IMR-90 (cell line): ENCODE results near the gene PGBD5. TPM values are rescaled to one million over a fixed set of nuclear protein-coding genes. Genes with fewer than 3 reads are reported as not detected.

Source experiments
- ATAC-seq: fragments of 200-7000 bp; cut with Tn5 transposase; 2 replicates; pipeline ENCODE4 v1.9.1; 2020; ENCODE audit warnings: low read depth, mild to moderate bottlenecking, moderate library complexity
- BruUV-seq: library from RNA; stranded (reverse); fragments of 400-500 nt; replicated peaks from 2 replicates; lab custom pipeline; 2021; lab: Mats Ljungman, UMichigan
- CTCF ChIA-PET: fragments of 300-600 bp; formaldehyde crosslinking; extraction: SDS; loops from one replicate; lab custom pipeline; 2021; ENCODE audit warnings: antibody characterized with exemption; lab: Yijun Ruan, JAX
- POLR2A ChIA-PET: fragments of 300-600 bp; sonication (Branson Sonifier 250); formaldehyde crosslinking; loops from one replicate; lab custom pipeline; 2022; ENCODE audit warnings: antibody characterized with exemption; ENCODE audit not compliant: unreplicated experiment; lab: Charles Lee
- DNase-seq: peaks from one replicate; pipeline ENCODE4 v3.0.0; 2013
- H2AFZ ChIP-seq: replicated peaks from 2 replicates; pipeline ENCODE3; 2013; ENCODE audit warnings: low read length, mild to moderate bottlenecking; ENCODE audit not compliant: poor library complexity
- H2AK5ac ChIP-seq: 2 replicates; pipeline ENCODE4 v1.6.1; 2013; ENCODE audit warnings: low read depth, low read length, inconsistent platforms
- H2AK9ac ChIP-seq: replicated peaks from 2 replicates; pipeline ENCODE3; 2013; ENCODE audit warnings: mild to moderate bottlenecking, low read depth, low read length, moderate library complexity; ENCODE audit not compliant: poor library complexity
- H2BK120ac ChIP-seq: 2 replicates; pipeline ENCODE4 v1.6.1; 2013; ENCODE audit warnings: low read depth, low read length, inconsistent platforms
- H2BK15ac ChIP-seq: 3 replicates; pipeline ENCODE4 v1.6.1; 2013; ENCODE audit warnings: low read depth, low read length, inconsistent platforms
- H2BK20ac ChIP-seq: 2 replicates; pipeline ENCODE4 v1.6.1; 2013; ENCODE audit warnings: low read depth, mild to moderate bottlenecking, inconsistent platforms, low read length, moderate library complexity
- H2BK5ac ChIP-seq: 2 replicates; pipeline ENCODE4 v1.6.1; 2013; ENCODE audit warnings: mild to moderate bottlenecking, low read depth, low read length, inconsistent platforms; ENCODE audit not compliant: poor library complexity, severe bottlenecking
- H3K14ac ChIP-seq: replicated peaks from 2 replicates; pipeline ENCODE4 v1.6.1; 2013; ENCODE audit warnings: low read depth, low read length, inconsistent platforms
- H3K18ac ChIP-seq: 2 replicates; pipeline ENCODE4 v1.6.1; 2013; ENCODE audit warnings: low read depth, low read length, control low read depth
- H3K23ac ChIP-seq: 2 replicates; pipeline ENCODE4 v1.6.1; 2013; ENCODE audit warnings: low read depth, low read length, inconsistent platforms
- H3K27ac ChIP-seq: 2 replicates; pipeline ENCODE4 v1.5.1; 2013; ENCODE audit warnings: mild to moderate bottlenecking, control low read depth, low read length; ENCODE audit not compliant: insufficient read depth
- H3K27me3 ChIP-seq: 2 replicates; pipeline ENCODE4 v1.6.1; 2013; ENCODE audit warnings: low read length; ENCODE audit not compliant: control insufficient read depth, insufficient read depth
- H3K36me3 ChIP-seq: 2 replicates; pipeline ENCODE4 v1.6.1; 2013; ENCODE audit warnings: low read length, mixed read lengths; ENCODE audit not compliant: control insufficient read depth, insufficient read depth
- H3K4ac ChIP-seq: 2 replicates; pipeline ENCODE4 v1.6.1; 2013; ENCODE audit warnings: low read depth, low read length, inconsistent platforms
- H3K4me1 ChIP-seq: 2 replicates; pipeline ENCODE4 v1.6.1; 2013; ENCODE audit warnings: low read length, mixed read lengths; ENCODE audit not compliant: control insufficient read depth, insufficient read depth
- H3K4me2 ChIP-seq: 2 replicates; pipeline ENCODE4 v1.6.1; 2013; ENCODE audit warnings: low read depth, mild to moderate bottlenecking, control low read depth, low read length, moderate library complexity
- H3K4me3 ChIP-seq: 2 replicates; pipeline ENCODE4 v1.5.1; 2013; ENCODE audit warnings: low read depth, mild to moderate bottlenecking, control low read depth, low read length, moderate library complexity; ENCODE audit not compliant: insufficient read depth
- H3K56ac ChIP-seq: 2 replicates; pipeline ENCODE4 v1.6.1; 2013; ENCODE audit warnings: low read length, inconsistent platforms; ENCODE audit not compliant: insufficient read depth; ENCODE audit errors: extremely low read depth
- H3K79me1 ChIP-seq, 2 experiments: 2 replicates each; pipeline ENCODE4 v1.6.1; 2013; ENCODE audit warnings: low read length in 2 of 2, inconsistent platforms in 1 of 2, low read depth in 1 of 2
- H3K9ac ChIP-seq: 2 replicates; pipeline ENCODE4 v1.6.1; 2013; ENCODE audit warnings: low read depth, low read length, control low read depth
- H3K9me1 ChIP-seq: 2 replicates; pipeline ENCODE4 v1.6.1; 2013; ENCODE audit warnings: low read length, inconsistent platforms; ENCODE audit not compliant: insufficient read depth
- H3K9me3 ChIP-seq: 2 replicates; pipeline ENCODE4 v1.6.1; 2013; ENCODE audit warnings: low read length; ENCODE audit not compliant: control insufficient read depth, insufficient read depth
- H4K20me1 ChIP-seq: 2 replicates; pipeline ENCODE4 v1.6.1; 2013; ENCODE audit warnings: low read length, inconsistent platforms; ENCODE audit not compliant: insufficient read depth
- H4K5ac ChIP-seq: 2 replicates; pipeline ENCODE4 v1.6.1; 2013; ENCODE audit warnings: mild to moderate bottlenecking, low read depth, low read length, control low read depth
- H4K8ac ChIP-seq, 2 experiments: 2 replicates each; pipeline ENCODE4 v1.6.1; 2013; ENCODE audit warnings: low read depth in 2 of 2, low read length in 2 of 2, control low read depth in 1 of 2, inconsistent platforms in 1 of 2
- H4K91ac ChIP-seq: 2 replicates; pipeline ENCODE4 v1.6.1; 2013; ENCODE audit warnings: low read depth, low read length, inconsistent platforms; ENCODE audit not compliant: insufficient read depth
- BHLHE40 ChIP-seq: fragments of 150-350 bp; IDR thresholded peaks from 2 replicates; pipeline ENCODE4 v1.6.1; 2016; ENCODE audit warnings: mild to moderate bottlenecking, low read depth, low read length
- CEBPB ChIP-seq: IDR thresholded peaks from 2 replicates; pipeline ENCODE4 v1.6.1; 2012; ENCODE audit warnings: low read depth, low read length, improper control_type of control experiment
- CHD1 ChIP-seq: IDR thresholded peaks from 2 replicates; pipeline ENCODE4 v1.6.1; 2012; ENCODE audit warnings: low read depth, low read length, improper control_type of control experiment
- CTCF ChIP-seq: conservative IDR thresholded peaks from 2 replicates; pipeline ENCODE4 v1.5.1; 2012; ENCODE audit warnings: mild to moderate bottlenecking, low read depth, low read length, improper control_type of control experiment
- FOS ChIP-seq: fragments of 150-350 bp; IDR thresholded peaks from 2 replicates; pipeline ENCODE4 v1.6.1; 2016; ENCODE audit warnings: low read depth, low read length
- MAFK ChIP-seq: IDR thresholded peaks from 2 replicates; pipeline ENCODE4 v1.6.1; 2012; ENCODE audit warnings: low read depth, low read length, improper control_type of control experiment
- MAZ ChIP-seq: IDR thresholded peaks from 2 replicates; pipeline ENCODE4 v1.6.1; 2012; ENCODE audit warnings: low read depth, mild to moderate bottlenecking, low read length, improper control_type of control experiment, moderate library complexity, borderline replicate concordance
- NFE2L2 ChIP-seq: fragments of 150-350 bp; IDR thresholded peaks from 2 replicates; pipeline ENCODE4 v1.6.1; 2016; ENCODE audit warnings: low read depth, mild to moderate bottlenecking, low read length
- POLR2A ChIP-seq: IDR thresholded peaks from 2 replicates; pipeline ENCODE4 v1.6.1; 2012; ENCODE audit warnings: mild to moderate bottlenecking, low read depth, low read length
- RCOR1 ChIP-seq: IDR thresholded peaks from 2 replicates; pipeline ENCODE4 v1.6.1; 2012; ENCODE audit warnings: mild to moderate bottlenecking, low read length, improper control_type of control experiment; ENCODE audit not compliant: insufficient replicate concordance
- RFX5 ChIP-seq: IDR thresholded peaks from 2 replicates; pipeline ENCODE4 v1.8.0; 2012; ENCODE audit warnings: low read depth, mild to moderate bottlenecking, low read length, moderate library complexity
- SMC3 ChIP-seq: fragments of 150-350 bp; IDR thresholded peaks from 2 replicates; pipeline ENCODE4 v1.6.1; 2016; ENCODE audit warnings: low read depth, mild to moderate bottlenecking, antibody characterized with exemption, low read length, moderate library complexity
- USF2 ChIP-seq: fragments of 150-350 bp; IDR thresholded peaks from 2 replicates; pipeline ENCODE4 v1.6.1; 2017; ENCODE audit warnings: mild to moderate bottlenecking, antibody characterized with exemption, low read length, low read depth
- WGBS, 2 experiments: methylation state at CpG; one replicate each; pipeline versions ENCODE4 v1.1.5 to v1.1.7; 2013; ENCODE audit warnings: missing lambda C conversion rate in 2 of 2; ENCODE audit not compliant: insufficient read length in 1 of 2; ENCODE audit errors: extremely low coverage in 2 of 2; 5-methylcytosine and 5-hydroxymethylcytosine counted together
- dilution Hi-C: fragments of 300-500 bp; cut with HindIII; formaldehyde crosslinking; loops from one replicate; pipeline ENCODE4 v1.14.3; 2018; ENCODE audit warnings: low sequenced_read_pairs; ENCODE audit not compliant: unreplicated experiment
- in situ Hi-C: fragments of 300-500 bp; cut with MboI; formaldehyde crosslinking; loops from 3 replicates; pipeline ENCODE4 v1.14.3; 2019; ENCODE audit warnings: low sequenced_read_pairs, inconsistent platforms, mixed read lengths
- intact Hi-C: fragments of 100-400 bp; cut with micrococcal nuclease; formaldehyde crosslinking; loops from 2 replicates; pipeline ENCODE4 v1.10.0; 2022
- polyA plus RNA-seq, 3 experiments: library from polyadenylated mRNA; depleted of rRNA; stranded (reverse); fragments of >200 nt; gene quantifications; 2 replicates each; pipeline ENCODE4 v1.2.3, GENCODE V29; 2012; ENCODE audit warnings: low replicate concordance in 1 of 3
- total RNA-seq: library from RNA; depleted of rRNA; stranded (reverse); fragments of >200 nt; gene quantifications from 2 replicates; pipeline ENCODE4 v1.2.3, GENCODE V29; 2012

The PGBD5 gene
- total and polyA plus RNA-seq, 2 of the 4 experiments (the other 2 are of a cell fraction), result 0.18 to 0.36 TPM

GRCh38 chr1:230385158-230385450 lies 41.0 kb downstream of the PGBD5 start:
- H4K20me1 ChIP-seq, result no peaks in the 10 kb centered on the region
- no peaks in the 10 kb centered on the region for H3K9me1 ChIP-seq
- no peaks in the 10 kb centered on the region for H3K27me3 ChIP-seq
- dilution Hi-C loops (no loop called here), in situ Hi-C loops (no loop called here), intact Hi-C loops (no loop called here)
- H4K5ac ChIP-seq, result no peak overlapping the region
- BruUV-seq, result no TSS peak
- WGBS, 2 experiments, result no CpG with 5 or more reads among the region's 2 CpGs
- H3K4ac ChIP-seq, result no peak overlapping the region
- ATAC-seq (no peak), DNase-seq (no peak)
- no peak overlapping the region for H3K4me2 ChIP-seq
- H2AFZ ChIP-seq, result no peak overlapping the region
- H4K91ac ChIP-seq, result no peak overlapping the region
- H2AK9ac ChIP-seq, result no peak overlapping the region
- H2BK15ac ChIP-seq, result no peak overlapping the region
- H4K8ac ChIP-seq, result no peak overlapping the region
- H3K36me3 ChIP-seq, result no peaks in the 10 kb centered on the region
- H3K9ac ChIP-seq, result no peak overlapping the region
- peaks cover 6% of the 10 kb centered on the region; the same call in 1 of the 2 replicates for H3K9me3 ChIP-seq
- no peak overlapping the region for H3K23ac ChIP-seq
- ChIA-PET CTCF (interaction anchor here (1.2 kb wide), 1 partner anchor 10 kb away, joined by 3 read pairs; no protein-coding TSS in a partner anchor), POLR2A (no interaction called here)
- H3K4me3 ChIP-seq, result no peak overlapping the region
- no peak overlapping the region for H2AK5ac ChIP-seq
- TF ChIP-seq CEBPB (no peak), FOS (no peak), NFE2L2 (no peak), RCOR1 (no peak), CHD1 (no peak), CTCF (no peak), POLR2A (no peak), MAFK (no peak), SMC3 (no peak), RFX5 (no peak), MAZ (no peak), BHLHE40 (no peak), USF2 (no peak)
- no peak overlapping the region for H2BK5ac ChIP-seq
- no peaks in the 10 kb centered on the region for H3K79me1 ChIP-seq
- no peak overlapping the region for H2BK20ac ChIP-seq
- H3K18ac ChIP-seq, result no peak overlapping the region
- H3K56ac ChIP-seq, result no peak overlapping the region
- H3K14ac ChIP-seq, result no peak overlapping the region
- no peak overlapping the region for H2BK120ac ChIP-seq
- no peaks in the 10 kb centered on the region for H3K4me1 ChIP-seq
- H3K27ac ChIP-seq, result no peak overlapping the region
